ENCODE results near the gene CELF5.
A peak's percentile ranks its signal among the peaks of the same experiment; 100 is the strongest.

The CELF5 gene

DNA sequence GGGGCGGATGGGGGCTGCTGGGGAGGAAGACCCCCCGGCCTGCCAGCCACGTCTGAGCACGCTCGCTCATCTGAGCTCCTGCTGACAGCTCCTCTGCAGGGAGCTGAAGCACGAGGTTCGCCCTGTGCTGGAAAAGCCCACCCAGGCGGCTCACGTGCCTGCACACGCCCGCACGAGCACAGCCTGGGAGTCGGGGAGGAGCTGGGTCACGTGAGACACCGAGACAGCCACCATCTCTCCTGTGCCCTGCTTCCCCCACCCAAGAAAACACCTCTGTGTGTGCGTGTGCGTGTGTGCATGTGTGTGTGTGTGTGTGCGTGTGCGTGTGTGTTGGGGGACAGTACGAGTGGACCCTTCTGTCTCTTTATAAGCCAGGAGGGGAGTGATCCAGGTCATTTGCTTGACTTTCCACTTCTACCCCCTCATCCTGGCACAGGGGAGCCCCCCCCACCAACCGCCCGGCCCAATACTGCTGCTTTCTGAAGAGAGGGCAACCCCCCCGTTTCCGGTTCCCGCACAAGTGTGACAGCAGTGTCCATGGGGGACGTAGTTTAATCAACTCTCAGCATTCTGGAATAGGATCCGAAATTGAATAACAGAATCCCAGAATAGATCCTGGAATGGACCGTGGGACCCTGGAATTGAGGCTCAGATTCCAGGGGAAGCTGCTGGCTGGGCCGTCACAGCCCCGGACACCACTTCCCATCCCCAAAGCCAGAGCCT lies 42.5 kb downstream of the CELF5 start:
- H3K4me3 ChIP-seq (ENCODE audit: low read length) = no peak overlapping the region
- DNase-seq (ENCODE audit: low read depth, low spot score) = no peak

DNA sequence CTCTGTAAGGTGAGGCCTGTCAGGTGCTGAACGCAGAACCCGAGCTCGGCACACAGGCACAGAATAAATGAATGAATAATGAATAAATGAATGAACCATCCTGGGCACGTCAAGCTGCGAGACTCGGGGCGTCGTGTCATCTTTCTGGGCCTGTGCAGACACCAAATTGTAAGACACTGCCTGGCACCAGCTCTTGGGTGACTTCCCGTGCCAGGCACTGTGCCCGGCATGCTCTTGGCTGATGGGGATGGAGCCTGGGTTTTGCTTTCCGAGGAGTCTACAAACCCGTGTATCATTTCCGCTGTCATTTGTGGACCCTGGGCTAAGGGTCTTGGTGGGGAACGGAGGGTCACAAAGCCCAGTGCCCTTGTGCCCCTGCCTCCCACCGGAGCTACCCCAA lies 43.9 kb downstream of the CELF5 start:
- no peak for DNase-seq (ENCODE audit: low read depth, low spot score)

DNA sequence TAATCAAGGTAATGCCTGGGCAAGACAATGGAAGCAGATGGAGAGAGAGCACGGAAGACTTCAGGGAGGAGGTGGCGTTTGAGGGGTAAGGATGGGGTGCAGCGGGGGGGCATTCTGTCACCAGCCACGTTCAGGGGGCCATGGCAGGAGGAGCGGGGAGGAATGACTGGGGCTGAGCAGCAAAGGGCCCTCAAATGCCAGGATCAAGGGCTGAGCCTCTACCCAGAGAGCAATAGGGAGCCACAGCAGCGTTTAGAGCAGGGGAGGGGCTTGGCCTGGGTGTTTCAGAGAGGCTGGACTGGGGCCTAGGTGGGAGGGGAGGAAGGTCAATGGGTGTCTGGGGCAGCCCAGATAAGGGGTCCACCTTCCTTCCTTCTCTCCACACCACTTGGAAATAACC lies 44.3 kb downstream of the CELF5 start:
- no peak overlapping the region for H3K4me3 ChIP-seq (ENCODE audit: low read length)
- no peak for DNase-seq (ENCODE audit: low read depth, low spot score)

More for the DNA sequence above, 43.9 kb downstream of the CELF5 start:
- no peak overlapping the region for H3K4me3 ChIP-seq (ENCODE audit: low read length)

DNA sequence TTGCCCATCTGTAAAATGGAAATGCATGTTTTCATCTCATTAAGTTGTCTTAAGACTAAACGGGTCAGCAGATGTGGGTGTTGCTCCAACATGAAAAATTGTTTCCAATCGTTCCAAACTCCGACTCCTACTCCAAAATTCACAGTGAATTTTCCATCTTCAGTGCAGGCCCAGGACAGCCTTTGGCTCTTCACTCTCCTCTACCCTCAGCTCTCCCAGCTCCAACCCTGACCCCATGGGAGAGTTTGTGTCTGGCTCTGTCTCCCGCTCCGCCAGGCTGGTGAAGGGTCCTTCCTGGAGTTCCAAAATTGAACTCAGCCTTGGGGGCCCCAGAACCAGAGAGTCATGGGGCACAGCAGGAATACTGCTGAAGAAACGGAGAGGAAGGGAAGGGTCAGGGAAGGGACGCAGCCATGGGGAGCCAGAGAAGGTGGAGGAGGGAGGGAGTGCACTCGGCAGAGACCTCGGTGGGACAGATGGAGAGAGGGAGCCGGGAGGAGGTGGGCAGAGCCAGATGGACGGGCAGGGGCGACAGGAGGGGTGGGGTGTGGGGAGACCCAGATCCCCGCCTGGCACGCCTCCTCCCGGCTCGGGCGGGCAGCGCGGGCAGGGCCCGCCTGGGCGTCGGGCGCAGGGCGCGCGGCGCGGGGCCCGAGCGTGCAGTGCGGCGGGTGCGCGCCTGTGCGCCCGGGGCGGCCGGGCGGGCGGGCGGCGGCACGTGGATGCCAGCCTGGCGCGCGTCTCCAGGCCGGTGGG lies 45.6 kb downstream of the CELF5 start:
- H3K4me3 ChIP-seq (ENCODE audit: low read length) = no peak overlapping the region
- DNase-seq (ENCODE audit: low read depth, low spot score) = no peak

DNA sequence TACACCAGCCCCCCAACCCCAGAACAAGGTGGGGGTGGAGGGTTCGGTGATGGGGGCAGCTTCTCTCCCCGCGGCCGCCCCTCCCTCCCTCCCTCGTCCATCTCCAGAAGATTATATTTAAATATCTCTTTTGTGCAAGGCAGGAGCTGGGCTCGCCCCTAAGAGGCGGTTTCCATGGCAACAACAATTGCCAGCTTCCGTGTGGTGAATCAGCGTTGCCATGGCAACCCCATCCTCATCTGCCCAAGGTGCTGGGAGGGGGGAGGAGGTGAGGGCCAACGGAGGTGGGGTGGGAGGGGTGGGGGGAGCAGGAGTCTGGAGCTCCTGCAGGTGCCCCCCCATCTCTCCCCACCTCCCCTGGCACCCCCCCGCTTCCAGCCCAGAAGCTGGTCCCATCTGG lies 46.4 kb downstream of the CELF5 start:
- H3K4me3 ChIP-seq (ENCODE audit: low read length) = no peak overlapping the region
- peak; percentile 74 for DNase-seq (ENCODE audit: low read depth, low spot score)

DNA sequence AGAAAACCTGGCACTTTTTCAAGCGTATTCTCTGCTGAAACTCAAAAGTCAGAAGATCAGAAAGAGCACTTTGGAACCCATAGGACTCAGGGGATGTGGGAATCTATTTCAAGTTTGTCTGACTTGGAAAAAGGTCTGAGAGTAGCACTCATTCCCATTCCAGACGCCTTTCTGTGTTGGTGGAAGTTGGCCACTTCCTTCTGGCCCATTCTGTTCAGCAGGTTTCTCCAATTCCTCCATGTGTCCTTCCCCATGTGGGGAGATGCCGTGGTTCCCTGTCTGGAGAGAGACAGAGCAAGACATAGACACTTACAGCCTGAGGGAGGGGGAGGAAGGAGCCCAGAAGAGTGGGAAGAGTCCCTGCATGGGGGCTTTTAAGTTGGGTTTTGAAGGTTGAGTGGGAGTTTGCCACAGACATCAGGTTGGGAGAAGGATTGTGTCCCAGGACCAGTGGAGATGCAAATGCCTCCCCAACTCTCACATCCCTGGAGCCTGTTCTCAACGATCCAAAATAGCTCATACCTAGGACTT lies 48.0 kb downstream of the CELF5 start:
- no peak for DNase-seq (ENCODE audit: low read depth, low spot score)
- H3K4me3 ChIP-seq (ENCODE audit: low read length) = no peak overlapping the region

DNA sequence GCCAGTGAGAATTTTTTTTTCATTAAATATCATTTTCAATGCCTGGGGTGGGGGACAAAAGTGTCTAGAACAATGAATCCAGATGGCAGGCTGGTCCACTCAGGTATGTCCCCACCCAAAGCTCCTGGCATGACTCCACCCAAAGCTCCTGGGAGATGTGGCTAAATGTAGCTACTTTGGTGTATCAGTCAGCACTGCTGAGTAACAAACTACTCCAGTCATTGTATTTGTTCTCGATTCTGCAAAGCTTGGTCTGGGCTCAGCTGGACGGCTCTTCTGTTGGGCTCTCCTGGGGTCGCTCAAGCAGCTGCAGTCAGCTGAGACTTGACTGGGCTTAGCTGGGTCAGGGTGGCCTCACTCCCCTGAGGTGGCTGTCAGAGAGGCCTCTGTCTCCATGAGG lies 48.5 kb downstream of the CELF5 start:
- DNase-seq (ENCODE audit: low read depth, low spot score) = no peak
- H3K4me3 ChIP-seq (ENCODE audit: low read length) = no peak overlapping the region

DNA sequence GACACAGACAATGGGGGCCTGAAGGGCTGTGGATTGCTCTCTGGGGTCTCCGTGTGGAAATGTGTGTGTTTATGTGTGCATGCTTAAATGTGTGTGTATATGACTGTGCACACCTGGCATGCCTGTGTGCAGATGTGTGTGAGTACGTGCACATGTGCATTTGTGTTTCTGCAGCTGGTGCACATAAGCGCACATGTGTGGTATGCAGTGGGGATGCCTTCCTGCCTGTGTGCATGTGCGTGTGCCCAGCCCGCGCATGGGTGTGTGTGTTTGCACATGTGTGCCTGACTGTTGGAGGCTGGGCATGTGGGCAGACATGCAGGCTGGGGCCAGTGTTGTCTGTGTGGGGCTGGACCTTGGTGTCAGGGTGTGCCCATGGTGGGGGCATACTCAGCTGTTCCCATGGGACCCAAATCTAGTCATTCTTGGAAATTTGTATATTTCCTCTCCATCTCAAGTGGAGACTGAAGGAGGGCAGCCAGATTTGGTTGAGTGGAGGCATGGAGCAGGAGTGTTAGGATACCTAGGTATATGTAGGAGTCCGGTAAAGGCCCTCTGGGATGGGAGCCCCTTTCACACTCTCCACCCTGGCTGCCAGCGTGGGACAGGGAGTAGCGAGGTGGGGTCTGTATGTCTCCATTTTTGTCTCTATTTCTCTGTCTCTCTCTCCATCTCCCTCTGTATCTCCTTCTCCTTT lies 49.9 kb downstream of the CELF5 start:
- H3K4me3 ChIP-seq (ENCODE audit: low read length) = no peak overlapping the region
- DNase-seq (ENCODE audit: low read depth, low spot score) = no peak

DNA sequence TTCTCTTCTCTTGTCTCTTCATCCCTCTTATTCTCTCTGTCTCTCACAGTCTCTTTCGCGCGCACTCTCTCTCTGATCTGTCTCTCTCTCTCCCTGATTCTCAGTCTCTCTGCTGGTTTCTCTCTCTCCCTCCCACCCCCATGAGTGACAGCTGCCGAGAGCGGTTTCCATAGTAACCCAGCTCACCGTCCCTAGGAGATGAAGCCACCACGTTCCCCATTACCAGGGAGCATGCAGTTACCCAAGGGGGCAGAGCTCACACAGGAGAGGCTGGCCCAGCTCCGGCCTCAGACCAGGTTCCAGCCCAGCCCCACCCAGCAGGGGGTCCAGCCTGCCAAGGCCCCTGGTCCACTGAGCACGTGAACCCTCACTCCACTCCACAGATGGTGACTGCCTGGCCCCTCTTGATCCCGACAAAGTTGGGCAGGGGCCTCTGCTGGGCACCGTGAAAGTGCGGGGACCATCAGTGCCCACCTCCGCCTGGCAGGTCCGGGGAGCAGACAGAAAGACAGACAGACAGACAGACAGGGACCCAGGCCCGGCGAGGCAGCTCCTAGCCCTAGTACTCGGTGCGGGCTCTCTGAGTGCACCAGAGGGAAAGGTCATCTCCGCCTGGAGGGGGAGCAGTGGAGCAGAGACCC lies 50.6 kb downstream of the CELF5 start:
- H3K4me3 ChIP-seq (ENCODE audit: low read length) = peak overlapping the region; percentile 55
- peak; percentile 78 for DNase-seq (ENCODE audit: low read depth, low spot score)

DNA sequence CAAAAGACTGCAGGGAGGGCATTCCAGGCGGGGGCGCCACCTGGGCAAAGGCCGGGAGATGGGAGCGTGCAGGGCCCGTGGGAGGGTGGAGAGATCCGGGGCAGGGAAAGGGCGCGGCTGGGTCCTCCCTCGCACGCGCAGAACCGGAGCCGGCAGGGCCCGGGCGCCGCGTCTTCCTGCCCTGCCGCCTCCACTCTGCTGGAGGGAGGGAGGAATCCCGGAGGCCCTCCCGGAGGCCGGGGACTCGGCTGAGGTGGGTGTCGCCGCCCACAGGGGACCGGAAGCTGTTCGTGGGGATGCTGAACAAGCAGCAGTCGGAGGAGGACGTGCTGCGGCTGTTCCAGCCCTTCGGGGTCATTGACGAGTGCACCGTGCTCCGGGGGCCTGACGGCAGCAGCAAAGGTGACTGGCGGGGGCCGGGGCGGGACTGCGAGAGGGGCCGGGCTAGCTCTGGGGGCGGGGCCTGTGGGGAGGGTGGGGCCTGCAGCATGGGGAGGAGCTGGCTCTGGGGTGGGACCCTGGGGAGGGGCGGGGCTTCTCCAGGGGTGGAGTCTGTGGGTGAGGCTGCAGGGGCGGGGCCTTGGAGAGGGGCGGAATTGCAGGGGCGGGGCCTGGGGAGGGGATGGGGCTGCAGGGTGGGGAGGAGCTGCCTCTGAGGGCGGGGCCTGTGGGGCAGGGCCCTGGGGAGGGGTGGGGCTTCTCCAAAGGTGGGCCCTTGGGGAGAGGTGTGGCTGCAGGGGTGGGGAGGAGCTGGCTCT lies 51.3 kb downstream of the CELF5 start:
- DNase-seq (ENCODE audit: low read depth, low spot score) = peak; percentile 89
- peak overlapping the region; percentile 55 for H3K4me3 ChIP-seq (ENCODE audit: low read length)

DNA sequence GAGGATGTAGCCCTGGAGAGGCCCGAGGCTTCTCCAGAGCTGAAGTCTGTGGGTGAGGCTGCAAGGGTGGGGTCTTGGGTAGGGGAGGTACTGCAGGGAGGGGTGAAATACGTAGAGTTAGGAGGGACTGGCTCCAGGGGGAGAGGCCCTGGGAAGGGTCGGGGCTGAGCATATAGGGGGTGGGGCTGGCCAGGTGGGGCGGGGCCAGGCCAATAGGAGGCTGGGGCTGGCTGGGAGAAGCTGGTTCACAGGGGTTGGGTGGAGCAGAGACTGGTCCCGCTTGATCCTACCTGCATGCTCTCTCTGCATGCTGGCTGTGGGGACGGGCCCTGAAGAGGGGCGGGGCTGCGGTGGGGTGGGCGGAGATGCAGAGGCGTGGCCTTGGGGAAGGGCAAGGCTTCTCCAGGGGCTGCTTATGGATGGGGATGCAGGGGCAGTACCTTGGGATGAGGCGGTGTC lies 51.9 kb downstream of the CELF5 start:
- no peak for DNase-seq (ENCODE audit: low read depth, low spot score)
- H3K4me3 ChIP-seq (ENCODE audit: low read length) = no peak overlapping the region

DNA sequence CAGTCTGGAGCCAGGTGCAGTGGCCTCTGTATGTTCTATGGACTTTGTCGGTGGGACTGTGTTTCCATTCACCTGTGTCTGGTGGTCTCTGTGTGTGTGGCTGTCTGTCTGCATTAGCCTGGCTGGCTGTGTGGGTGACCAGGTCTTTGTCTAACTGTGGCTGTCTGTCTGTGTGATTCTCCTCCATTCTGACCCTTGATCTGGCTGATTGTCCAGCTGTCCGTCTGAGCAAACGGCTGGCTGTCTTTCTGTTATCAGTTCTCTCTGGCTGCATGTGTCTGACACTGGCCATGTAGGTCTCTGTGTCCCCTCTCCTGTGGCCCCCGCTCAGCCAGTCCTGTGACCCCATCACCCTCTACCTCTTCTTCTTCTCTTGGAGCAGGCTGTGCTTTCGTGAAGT lies 53.2 kb downstream of the CELF5 start:
- no peak overlapping the region for H3K4me3 ChIP-seq (ENCODE audit: low read length)
- DNase-seq (ENCODE audit: low read depth, low spot score) = no peak

DNA sequence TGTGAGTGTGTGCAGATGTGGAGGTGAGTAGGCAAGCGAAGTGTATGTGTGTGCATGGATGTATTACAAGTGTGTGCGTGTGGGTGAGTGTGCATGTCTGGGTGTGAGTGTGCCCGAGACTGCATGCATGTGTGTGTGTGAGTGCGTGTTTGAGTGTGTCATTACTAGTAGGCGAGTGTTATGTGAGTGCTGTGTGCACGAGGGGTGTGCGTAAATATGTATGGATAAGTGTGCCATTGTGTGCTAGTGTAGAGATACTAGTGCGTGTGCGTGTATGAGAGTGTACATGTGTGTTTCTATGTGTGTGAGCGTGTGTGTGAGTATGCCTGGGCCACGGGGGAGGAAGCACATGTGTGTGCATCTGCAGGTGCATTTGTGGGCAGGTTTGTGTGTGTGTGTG lies 53.8 kb downstream of the CELF5 start:
- DNase-seq (ENCODE audit: low read depth, low spot score) = no peak
- H3K4me3 ChIP-seq (ENCODE audit: low read length) = no peak overlapping the region

DNA sequence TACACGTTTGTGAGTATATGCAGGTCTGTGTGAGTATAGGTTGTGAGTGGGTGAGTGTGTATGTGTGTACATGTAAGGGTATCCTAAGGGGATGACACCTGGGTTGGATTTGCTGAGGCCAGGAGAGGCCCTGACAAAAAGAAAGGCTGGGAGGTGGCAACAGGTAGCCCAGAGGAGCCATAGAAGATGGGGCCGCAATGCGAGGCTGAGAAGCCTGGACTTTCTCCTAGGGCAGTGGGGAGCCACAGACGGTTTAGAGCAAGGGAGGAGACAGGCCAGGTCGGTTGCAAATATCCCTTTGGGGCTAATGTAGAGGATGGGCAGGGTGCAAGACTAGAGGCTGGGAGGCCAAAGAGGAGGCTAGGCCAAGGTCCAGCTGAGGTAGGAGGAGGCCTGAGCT lies 54.3 kb downstream of the CELF5 start:
- no peak for DNase-seq (ENCODE audit: low read depth, low spot score)
- no peak overlapping the region for H3K4me3 ChIP-seq (ENCODE audit: low read length)

DNA sequence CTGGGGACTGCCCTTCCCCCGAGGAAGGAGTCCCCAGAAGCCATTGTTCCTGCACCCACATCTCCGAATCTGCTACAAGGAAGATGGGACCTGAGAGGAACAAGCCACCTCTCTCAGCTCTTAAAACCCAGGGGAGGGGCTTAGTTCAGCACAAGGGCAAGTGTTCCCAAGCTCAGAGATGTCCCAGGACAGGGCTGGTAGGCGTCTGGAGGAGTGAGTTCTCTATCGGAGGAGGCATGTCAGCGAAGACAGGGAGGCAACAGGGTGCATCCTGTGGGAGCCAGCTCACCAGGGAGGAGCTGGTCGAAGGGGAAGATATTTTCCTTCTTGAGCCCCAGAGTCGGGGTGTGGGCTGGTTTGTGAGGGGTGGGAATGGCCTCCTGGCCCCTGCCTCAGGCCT lies 54.8 kb downstream of the CELF5 start:
- no peak overlapping the region for H3K4me3 ChIP-seq (ENCODE audit: low read length)
- no peak for DNase-seq (ENCODE audit: low read depth, low spot score)

DNA sequence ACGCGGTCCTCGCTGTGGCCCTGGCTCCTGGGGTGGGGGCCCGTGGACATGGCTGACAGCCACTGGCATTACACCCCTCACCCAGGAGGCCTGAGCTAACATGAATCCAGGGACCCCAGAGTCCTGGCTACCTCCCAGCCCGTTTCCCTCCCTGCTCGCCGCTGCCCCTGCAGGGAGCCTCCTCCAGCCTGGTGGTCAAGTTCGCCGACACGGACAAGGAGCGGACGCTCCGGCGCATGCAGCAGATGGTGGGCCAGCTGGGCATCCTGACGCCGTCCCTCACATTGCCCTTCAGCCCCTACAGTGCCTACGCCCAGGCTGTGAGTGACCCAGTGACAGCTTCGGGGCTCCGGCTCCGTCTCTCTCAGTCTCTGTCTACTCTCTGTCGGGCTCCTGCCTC lies 56.6 kb downstream of the CELF5 start:
- DNase-seq (ENCODE audit: low read depth, low spot score) = no peak

DNA sequence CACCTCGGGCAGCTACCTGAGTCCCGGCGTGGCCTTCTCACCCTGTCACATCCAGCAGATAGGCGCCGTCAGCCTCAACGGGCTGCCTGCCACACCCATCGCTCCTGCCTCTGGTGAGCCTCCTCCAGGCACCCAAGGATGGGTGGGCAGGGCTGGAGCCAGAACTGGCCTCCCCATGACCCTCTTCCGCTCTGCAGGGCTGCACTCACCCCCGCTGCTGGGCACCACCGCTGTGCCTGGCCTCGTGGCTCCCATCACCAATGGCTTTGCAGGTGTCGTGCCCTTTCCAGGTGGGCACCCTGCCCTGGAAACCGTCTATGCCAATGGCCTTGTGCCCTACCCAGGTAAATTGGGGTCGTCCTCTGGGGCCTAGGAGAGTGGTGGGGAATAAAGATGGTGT lies 57.7 kb downstream of the CELF5 start:
- no peak for DNase-seq (ENCODE audit: low read depth, low spot score)
- no peak overlapping the region for H3K4me3 ChIP-seq (ENCODE audit: low read length)

More for the DNA sequence above, 56.6 kb downstream of the CELF5 start:
- no peak overlapping the region for H3K4me3 ChIP-seq (ENCODE audit: low read length)

DNA sequence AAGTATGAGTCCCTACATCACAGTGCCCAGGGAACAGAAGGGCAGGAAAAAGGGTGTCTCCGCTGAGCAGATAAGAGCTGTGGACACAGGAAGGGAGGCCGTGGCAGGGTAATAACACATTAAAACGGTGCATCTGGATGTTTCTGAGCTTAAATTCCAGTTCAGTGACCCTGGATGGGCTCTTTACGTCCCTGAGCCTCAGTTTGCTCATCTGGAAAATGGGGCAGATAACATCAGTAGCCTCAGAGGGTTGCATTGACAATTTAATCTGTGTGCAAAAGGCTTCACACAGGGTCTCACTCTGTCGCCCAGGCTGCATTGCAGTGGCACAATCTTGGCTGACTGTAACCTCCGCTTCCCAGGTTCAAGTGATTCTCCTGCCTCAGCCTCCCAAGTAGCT lies 58.1 kb downstream of the CELF5 start:
- no peak overlapping the region for H3K4me3 ChIP-seq (ENCODE audit: low read length)
- no peak for DNase-seq (ENCODE audit: low read depth, low spot score)

DNA sequence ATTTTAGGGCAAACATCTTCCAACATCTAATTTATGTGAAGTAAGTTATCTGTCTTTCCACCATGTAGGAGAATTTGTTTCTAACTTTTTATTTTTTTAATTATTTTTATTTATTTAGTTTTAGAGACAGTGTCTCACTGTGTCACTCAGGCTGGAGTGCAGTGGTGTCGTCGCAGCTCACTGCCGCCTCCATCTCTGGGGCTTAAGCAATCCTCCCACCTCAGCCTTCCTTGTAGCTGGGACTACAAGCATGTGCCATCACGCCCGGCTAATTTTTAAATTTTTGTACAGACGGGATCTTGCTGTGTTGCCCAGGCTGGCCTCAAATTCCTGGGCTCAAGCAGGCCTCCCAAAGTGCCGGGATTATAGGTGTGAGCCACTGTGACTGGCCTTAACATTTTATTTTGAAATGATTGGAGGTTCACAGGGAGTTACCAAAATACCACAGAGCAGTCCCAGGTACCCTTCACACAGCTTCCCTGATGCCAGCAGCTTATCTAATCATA lies 58.8 kb downstream of the CELF5 start:
- H3K4me3 ChIP-seq (ENCODE audit: low read length) = no peak overlapping the region
- DNase-seq (ENCODE audit: low read depth, low spot score) = no peak
